ENCODE measurements around the gene MAD1L1.

The MAD1L1 gene

DNA sequence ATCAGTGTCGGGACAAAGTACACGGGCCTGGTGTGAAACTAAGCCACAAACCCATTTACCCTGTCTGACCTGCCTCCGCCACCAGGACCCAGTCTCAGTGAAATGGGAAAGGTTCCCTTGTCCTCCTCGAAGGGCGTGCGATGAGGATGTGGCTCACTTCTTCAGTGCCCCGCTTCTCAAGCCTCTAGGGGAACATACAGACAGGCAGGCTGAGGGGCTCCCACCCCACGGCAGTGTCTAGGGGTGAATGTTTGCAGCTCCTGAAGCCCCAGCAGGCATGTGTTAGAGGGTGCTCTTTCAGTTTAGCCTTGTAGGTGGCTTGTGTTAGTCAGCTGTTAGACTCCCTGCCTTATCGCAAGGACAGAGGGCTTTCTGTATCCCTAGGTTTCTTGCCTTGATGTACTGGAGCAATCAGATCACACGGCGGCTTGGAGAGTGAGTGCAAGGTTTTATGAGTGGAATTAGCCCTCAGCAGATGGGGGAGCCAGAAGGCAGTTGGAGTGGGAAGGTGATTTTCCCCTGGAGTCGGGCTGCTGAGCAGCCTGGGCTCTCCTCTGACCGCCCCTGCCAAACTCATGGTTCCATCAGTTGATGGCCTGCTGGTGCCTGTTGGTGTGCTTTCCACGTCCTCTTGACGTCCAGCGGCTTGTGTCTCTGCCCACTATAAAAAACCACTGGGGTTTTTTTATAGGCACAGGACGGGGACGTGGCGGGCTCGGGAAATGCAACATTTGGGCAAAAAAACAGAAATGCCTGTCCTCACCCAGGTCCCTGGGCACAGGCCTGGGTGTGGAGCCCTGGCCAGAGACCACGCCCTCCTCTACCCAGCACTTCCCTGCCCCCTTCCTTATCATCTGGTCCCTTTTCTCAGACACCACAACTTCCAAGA is 10.0 kb upstream of the MAD1L1 start:
- DNase-seq (ENCODE audit: low spot score): peak; percentile 63

DNA sequence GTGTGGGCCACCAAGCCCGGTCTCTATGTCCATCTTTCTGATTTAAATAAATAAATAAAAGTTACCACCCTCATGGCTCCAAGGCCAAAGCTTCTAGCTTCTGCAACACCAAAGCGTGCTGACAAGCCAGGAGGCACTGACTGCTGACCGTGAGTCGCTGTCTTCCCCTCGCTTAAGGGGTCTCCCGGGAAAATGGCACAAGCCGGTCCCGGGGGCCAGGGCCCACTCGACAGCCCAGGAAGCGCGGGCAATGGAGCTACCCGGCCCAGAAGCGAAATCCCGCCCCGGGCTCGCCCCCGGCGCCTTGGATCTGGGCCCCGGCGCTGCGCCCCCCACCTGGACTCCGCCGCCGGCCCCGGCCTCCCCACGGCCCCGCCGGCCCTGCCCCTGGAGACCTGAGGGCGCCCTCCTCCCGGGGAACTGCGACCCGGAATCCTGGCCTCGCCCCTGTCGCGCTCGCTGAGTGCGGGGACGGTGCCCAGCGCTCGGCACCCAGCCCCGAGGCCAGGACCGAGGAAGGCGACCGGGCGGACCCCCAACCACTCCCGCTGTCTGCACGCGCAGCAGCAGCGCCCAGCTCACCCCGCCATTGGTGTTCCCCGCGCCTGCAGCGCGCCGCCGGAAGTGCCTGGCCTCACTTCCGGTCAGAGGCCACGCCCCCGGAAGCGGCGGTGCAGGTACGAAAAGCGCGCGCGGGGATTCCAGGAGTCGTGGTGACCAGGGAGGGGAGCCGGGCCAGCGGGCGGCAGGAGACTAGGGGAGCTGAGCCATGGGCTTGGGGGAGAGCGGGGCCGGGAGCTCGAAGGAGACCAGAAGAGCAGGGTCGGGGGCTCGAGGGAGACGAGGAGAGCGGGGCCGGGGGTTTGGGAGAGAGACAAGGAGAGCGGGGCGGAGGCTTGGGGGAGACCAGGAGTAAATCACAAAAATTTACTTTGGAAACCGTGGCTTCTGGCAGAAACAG is 9.1 kb upstream of the MAD1L1 start, which contains the start of the genes MRM2 and NUDT1:
Gene MRM2, minus strand, starts transcription at position 626 of the 961 bp plus-strand sequence. Its CDS starts 36 bp downstream, at position 590.
Gene NUDT1, plus strand, starts transcription at position 647 of the 961 bp plus-strand sequence. CDS start 2,349 bp downstream, outside the sequence.
- peak; percentile 88 for DNase-seq (ENCODE audit: low spot score)

DNA sequence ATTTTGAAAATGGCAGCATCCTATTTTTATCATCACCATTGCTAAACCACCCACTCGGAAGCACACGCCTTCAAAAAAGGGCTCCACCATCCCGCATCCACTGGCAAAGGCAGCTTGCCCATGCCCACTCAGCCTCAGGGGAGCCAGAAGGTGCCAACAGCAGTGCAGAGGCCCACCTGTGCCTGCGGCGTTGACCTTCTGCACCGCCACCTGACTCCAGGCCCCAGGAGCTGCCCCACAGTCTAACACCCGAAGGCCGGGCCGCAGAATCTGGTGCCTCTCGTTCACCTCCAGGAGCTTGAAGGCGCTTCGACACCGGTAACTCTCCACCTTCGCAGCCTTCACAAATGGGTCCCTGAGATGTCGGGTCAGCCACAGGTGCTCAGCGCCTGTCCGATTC is 6.5 kb upstream of the MAD1L1 start:
- DNase-seq (ENCODE audit: low spot score): no peak

DNA sequence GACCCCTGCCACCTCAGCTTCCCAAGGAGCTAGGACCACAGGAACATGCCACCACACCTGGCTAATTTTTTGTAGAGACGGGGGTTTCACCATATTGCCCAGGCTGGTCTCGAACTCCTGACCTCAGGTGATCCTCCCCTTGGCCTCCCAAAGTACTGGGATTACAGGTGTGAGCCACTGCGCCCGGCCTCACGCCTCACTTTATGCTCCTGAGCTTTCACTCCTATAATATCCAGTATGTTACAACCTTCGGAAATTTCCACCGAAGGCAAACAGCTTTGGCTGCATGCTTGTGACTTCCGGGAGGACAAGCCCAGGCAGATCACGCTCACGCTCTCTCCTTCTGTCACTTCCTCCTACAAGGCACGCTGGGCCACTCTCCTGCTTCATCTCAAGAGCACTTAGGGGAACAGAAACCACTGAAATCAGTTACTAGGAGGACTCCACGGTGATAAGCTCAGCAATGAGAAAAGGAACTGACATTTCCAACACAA is 4.4 kb upstream of the MAD1L1 start:
- DNase-seq (ENCODE audit: low spot score): no peak

DNA sequence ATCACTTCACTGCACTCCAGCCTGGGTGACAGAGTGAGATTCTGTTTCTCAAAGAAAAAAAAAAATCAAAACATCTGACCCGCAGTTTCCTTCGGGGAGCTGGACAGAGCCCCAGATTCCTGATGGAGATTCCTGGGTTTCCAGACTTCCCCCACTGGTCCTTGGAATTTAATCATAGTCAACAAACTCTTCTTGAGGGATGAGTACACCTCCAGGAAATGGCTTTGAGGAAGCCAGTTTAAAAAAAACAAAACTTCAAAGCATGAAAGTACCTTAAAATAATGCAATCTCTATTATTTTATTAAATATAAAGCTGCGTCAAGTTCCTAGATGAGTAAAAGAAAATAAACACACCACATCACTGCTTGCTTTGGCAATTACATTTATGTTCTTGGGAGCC is 1.2 kb upstream of the MAD1L1 start:
- no peak for DNase-seq (ENCODE audit: low spot score)

DNA sequence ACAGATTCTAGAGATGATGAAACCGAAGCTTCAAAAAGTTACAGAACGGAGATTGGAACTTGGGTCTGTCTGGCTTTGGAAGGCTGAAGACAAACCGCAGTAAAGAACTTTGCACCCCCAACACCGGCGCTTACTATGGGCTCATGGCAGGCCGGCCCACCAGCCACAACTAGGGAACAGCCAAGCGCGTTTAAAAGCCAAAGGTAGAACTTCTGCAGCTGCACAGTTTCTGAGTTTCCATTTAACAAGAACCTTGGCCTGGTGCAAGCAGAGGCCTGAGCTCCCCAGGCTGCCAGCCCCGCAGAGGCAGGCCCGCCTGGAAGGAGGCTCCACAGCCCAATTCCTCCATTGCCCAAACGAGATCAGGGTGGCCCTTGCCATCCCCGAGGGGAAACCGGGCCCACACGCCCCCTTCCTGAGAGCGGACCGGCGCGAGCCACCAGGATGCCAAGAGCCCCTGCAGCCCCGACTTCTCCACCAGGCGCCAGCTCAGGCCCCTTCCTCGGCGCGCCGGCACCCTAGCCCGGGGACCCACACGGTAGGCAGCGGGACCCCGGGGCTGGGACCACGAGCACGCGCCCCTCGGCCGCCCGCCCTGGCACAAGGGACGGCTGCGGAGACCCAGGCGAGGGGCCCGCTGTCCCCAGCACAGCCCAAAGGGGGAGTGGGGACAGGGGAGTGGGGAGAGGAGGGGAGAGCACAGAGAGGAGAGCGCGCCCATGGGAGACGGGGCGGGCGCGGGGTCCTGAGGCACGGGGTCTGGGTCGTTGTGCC is 566 bp downstream of the MAD1L1 start:
- DNase-seq (ENCODE audit: low spot score): no peak

DNA sequence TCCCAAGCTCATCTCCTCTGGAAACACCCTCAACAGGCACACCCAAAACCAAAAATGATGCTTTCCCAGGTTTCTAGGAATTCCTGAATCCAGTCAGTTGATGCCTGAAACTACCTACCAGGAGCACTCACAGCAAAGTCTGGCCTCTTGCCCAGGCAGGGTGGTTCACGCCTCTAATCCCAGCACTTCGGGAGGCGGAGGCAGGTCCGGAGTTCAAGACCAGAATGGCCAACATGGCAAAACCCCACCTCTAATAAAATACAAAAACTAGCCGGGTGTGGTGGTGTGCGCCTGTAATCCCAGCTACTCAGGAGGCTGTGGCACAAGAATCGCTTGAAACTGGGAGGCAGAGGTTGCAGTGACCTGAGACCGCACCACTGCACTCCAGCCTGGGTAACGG is 1.9 kb downstream of the MAD1L1 start:
- DNase-seq (ENCODE audit: low spot score): no peak

DNA sequence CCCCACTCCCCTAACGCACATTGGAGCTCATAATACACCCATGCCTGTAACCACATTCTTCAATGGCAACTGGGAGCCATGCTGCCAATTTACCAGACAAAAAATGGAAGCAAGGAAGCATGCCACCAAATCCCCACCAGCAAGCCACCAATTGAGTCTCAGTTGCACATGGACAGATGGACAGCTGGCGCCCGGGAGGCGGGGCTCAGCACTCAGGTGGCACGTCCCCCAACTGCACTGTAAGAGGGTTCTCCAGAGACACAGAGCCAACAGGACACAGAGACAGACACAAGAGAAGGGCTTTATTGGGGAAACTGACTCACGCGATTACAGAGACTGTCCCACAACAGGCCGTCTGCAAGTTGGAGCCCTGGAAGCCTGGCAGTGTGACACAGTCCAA is 2.5 kb downstream of the MAD1L1 start:
- DNase-seq (ENCODE audit: low spot score): no peak

DNA sequence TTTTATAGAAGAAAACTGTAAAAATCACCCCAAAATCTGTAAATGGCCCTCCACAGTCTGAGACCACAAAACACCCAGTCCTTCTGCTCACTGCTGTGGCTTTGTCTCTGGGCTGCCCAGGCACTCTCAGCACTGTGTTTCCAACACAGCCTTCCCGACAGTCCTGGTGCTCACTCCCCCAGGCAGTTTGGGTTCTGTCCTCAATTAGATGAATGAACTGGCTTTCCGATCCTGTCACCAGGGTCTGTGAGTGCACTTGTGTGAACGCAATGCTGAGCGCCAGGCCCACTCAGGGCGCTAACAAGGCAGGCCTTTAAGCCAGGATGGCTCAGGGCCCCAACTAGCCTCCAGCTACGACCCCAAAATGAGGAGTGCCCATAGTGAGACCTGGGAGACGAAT is 3.3 kb downstream of the MAD1L1 start:
- no peak for DNase-seq (ENCODE audit: low spot score)

DNA sequence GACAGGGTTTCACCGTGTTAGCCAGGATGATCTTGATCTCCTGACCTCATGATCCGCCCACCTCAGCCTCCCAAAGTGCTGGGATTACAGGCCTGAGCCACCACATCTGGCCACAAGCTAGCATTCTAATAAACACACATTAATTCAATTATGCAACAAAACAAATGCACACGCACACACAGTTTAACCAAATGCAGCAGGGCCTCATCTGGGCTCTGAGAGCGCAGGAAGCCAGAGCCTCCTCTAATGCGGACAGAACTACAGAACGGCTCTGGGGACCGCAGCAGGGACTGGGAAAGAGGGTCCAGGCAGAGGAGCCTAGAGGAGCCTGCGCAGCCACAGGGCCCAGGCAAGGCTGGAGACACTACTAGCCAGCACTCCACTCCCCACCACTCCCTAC is 3.8 kb downstream of the MAD1L1 start:
- DNase-seq (ENCODE audit: low spot score): no peak

DNA sequence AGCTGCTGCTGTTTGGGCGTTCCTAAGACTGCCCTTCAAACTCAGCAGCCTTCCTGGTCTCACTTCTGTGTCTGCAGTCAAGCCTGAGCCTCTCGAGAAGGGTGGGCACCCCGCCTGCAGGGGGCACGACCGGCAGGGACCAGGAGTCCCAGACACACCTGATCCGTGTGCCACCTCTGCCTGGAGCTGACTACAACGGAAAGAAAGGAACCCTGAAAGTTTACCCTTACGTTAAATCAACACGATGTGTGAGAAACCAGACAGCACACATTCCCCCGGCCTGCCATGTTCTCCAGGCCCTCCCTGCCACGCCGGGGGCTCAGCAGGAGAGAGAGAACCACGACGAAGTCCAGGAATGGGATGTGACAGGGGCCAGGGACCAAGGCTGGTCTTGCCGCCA is 5.0 kb downstream of the MAD1L1 start:
- DNase-seq (ENCODE audit: low spot score): no peak

DNA sequence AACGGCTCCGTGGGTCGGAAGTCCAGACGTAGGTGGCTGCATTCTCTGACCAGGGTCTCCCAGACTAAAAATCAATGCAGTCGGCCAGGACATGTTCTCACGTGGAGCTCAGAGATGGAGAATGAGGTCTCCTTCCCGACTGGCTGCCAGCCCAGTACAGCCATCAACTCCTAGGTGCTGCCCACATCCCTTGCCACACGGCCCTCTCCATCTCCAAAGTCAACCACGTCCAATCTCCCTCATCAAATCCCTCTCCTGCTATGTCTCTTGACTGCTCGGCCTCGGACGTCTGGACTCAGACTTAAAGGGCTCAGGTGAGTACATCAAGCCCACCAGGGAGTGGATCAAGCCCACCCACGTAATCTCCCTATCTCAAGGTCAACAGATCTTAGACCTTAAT is 6.9 kb downstream of the MAD1L1 start:
- no peak for DNase-seq (ENCODE audit: low spot score)

DNA sequence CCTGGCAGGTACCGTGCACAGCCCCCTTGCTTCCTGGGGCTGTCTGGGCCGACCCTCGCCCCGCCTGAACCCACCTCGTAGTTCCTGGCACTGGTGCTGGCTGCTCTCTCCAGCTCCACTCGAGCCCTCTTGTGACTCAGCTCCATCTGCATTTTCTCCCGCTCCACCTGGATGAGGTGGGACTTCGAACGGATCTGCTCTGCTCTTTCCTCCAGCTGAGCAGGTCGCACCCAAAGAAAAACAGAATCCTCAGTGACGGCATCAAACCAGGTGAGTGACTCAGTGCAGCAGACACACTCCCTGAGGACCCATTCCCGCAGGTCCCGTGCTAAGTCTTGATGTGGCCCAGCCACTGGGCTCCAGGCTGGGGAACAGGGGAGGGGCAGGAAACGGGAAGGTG is 7.4 kb downstream of the MAD1L1 start:
- DNase-seq (ENCODE audit: low spot score): no peak

DNA sequence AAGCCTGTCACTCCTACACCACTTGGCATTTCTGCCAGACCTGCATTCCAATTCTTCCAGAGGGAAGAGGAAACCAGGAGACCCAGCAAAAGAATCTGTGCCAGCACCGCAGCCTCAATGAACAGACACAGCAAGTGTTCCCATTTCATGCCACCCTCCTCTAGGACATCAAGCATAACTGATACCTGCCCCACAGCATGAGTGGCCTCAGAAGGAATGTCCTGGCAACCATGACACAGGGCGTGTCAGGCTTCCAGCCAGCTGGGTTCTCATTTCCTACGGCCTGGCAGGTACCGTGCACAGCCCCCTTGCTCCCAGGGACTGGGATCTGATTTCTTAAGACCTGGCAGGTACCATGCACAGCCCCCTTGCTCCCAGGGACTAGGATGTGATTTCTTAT is 7.8 kb downstream of the MAD1L1 start:
- no peak for DNase-seq (ENCODE audit: low spot score)

DNA sequence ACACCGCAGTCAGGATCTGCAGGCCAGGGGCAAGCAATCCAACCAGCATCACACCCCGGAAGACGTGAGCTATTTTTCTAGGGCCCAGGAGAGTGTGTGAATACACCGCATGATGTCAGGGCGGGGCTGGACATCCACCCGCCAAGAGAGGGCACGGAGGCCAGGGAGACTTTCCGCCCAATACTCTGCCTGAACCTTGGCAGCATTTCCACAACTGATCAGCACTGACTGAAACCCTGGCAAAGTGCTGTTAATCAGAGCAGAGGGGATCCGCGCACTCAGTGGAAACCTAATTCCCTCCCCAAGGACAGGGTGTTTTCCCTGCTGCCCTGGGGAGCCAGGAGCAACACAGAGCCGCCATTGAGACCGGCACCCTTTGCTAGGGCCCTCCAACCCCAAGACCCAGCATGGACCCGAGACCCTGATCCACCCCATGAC is 8.2 kb downstream of the MAD1L1 start:
- no peak for DNase-seq (ENCODE audit: low spot score)

DNA sequence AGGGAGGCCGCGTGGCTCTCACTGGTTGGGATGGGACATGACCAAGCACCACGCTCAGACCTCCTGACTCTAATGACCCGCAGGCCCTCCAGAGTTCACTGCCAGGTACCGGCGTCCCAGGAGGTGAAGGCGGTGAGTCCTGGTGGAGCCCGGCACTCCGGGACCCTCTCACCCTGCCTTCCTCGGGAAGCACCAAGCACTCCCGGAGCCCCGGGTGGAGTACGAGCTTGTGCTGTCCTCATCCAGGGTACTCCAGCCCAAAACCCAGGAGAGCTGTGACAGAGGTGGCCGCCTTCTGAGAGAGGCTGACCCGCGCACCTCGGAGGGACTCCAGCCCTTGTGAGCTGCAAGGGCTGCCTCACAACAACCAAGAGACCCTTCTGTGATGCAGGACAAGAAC is 9.4 kb downstream of the MAD1L1 start:
- DNase-seq (ENCODE audit: low spot score): no peak

DNA sequence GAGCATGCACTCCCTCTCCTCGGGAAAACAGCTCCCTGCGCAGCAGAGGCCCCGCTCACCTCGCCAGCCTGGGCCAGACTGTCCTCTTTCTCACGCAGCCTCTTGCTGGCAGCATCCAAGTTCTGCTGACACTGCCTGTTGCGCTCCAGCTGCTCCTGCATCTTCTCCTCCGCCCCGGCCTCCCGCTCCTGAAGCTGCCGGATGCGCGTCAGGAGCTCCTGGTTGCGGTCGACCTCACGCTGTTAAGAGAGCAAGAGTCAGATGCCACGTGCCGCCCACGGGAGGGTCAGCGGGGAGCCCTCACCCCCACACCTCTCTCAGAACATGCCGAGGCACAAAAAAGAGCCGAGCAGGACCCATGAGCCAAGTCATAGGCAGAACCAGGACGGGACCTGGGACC is 10.2 kb downstream of the MAD1L1 start:
- no peak for DNase-seq (ENCODE audit: low spot score)

DNA sequence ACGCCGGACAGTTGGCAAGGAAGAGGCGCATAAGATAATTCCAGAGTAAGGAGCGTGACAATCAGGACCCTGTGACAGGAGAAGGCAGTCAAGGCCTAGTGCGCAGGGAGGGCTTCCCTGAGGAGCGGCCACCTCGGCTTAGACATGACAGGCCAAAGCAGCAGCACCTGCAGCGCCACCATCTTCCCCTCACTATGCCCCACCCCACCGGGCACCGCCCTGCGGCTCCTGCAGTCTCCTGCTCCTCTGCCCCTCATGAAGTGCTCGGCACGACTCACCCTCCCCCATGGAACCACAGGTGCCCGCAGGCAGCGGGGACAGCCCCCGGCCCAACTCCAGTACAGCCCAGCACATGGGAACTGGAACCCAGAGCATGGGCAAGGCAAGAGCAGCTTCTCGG is 11.8 kb downstream of the MAD1L1 start:
- no peak for DNase-seq (ENCODE audit: low spot score)

DNA sequence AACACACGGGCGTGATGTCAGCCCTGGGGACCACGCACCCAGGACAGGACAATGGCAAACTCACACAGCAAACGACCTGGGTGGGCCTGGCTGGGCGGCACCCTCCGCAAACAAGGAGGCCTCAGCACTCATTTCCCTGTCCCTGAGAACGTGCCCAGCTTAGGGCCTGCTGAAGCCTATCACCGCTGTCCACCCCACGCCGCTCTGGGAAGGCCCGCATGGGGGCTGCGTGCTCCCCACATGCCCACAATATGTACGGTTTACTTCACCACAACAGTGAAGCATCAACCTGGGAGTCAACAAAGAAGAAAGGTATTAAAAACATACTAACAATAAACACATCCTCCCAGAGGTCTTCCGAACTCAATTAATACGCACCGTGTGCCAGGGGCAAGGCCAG is 12.2 kb downstream of the MAD1L1 start:
- no peak for DNase-seq (ENCODE audit: low spot score)

DNA sequence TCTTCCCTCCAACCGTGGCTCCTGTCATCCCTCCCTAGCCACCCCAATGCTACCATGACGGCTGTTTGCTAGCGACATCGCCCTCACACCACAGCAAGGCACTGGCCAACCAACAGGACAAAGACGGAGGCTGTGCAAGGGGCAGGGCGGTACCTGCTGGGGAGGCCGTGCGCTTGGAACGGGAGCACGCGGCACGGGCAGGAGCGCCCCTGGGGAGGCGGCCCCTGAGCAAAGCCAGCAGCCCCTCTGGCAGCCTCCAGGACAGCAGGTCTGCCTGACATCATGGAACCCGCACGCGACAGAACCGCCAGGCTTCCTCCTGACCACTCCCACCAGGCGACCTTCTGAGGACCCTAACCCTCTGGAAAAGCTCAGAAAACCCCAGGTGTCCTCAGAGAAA is 12.7 kb downstream of the MAD1L1 start:
- DNase-seq (ENCODE audit: low spot score): no peak

DNA sequence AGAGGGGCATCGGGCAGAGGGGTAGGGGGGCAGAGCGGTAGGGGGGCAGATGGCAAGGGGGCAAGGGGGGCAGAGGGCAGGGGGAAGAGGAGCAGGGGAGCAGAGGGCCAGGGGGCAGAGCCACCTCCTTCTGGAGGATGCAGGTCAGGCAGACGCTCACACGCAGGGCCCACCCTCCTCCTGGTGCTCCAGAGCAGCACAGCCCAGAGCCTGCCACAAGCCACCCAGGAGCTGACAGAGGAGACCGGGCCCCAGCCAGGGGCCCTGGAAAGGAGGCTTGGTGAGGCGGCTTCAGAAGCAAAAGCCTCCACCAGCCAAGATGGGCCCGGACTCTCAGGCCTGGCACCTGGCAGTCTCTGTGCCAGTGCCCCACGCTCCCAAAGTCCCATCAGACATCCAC is 13.1 kb downstream of the MAD1L1 start:
- no peak for DNase-seq (ENCODE audit: low spot score)

DNA sequence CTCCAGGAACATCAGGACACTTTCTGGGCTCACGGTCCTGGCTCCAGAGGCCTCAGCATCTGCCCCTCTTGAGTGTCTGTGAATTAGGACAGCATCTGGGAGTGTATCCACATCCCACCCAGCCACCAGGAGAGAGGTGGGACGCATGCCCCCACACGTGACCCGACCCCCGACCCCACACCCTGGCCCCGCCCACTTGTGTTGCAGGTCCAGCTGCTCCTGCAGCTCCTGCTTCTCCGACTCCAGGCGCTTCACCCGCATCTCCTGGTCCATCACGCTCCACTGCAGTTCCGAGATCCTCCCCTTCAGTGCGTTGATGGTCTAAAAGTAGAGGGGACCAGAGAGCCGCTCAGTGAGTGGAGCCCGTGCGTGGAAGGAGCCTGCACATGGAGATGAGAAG is 13.6 kb downstream of the MAD1L1 start:
- DNase-seq (ENCODE audit: low spot score): no peak

Data from SW480 (cell line).